Measurements from ENCODE around the gene ACTG1.

The ACTG1 gene

GRCh38 chr17:81544281-81544974 is 31.8 kb upstream of the ACTG1 start:
- H3K27ac ChIP-seq (ENCODE audit: low read depth, low read length, severe bottlenecking), result no peak overlapping the region
- no peaks in the 10 kb centered on the region for H3K4me1 ChIP-seq (ENCODE audit: control insufficient read depth, insufficient read depth, low read length, poor library complexity, severe bottlenecking)
- H3K9me3 ChIP-seq (ENCODE audit: control insufficient read depth, low read length), result no peaks in the 10 kb centered on the region
- no peak overlapping the region for H3K4me3 ChIP-seq (ENCODE audit: extremely low read depth, insufficient read depth, low read length, poor library complexity, severe bottlenecking)
- 86 to 95% methylated on average over 12 to 14 of the region's 16 CpGs for WGBS, 2 experiments (ENCODE audit: insufficient coverage in 2 of 2)
- peaks cover 75% of the 10 kb centered on the region for H3K36me3 ChIP-seq (ENCODE audit: control insufficient read depth, insufficient read depth, low read length)

GRCh38 chr17:81543756-81544155 is 31.2 kb upstream of the ACTG1 start:
- no peaks in the 10 kb centered on the region for H3K9me3 ChIP-seq (ENCODE audit: control insufficient read depth, low read length)
- H3K4me3 ChIP-seq (ENCODE audit: extremely low read depth, insufficient read depth, low read length, poor library complexity, severe bottlenecking), result no peak overlapping the region
- H3K27ac ChIP-seq (ENCODE audit: low read depth, low read length, severe bottlenecking), result no peak overlapping the region
- H3K4me1 ChIP-seq (ENCODE audit: control insufficient read depth, insufficient read depth, low read length, poor library complexity, severe bottlenecking), result no peaks in the 10 kb centered on the region
- H3K36me3 ChIP-seq (ENCODE audit: control insufficient read depth, insufficient read depth, low read length), result peaks cover 69% of the 10 kb centered on the region
- WGBS, 2 experiments (ENCODE audit: insufficient coverage in 2 of 2), result 96 to 98% methylated on average over 8 to 15 of the region's 15 CpGs

GRCh38 chr17:81543339-81543675 is 30.7 kb upstream of the ACTG1 start:
- H3K36me3 ChIP-seq (ENCODE audit: control insufficient read depth, insufficient read depth, low read length), result peaks cover 67% of the 10 kb centered on the region
- H3K27ac ChIP-seq (ENCODE audit: low read depth, low read length, severe bottlenecking), result no peak overlapping the region
- WGBS, 2 experiments (ENCODE audit: insufficient coverage in 2 of 2), result 94 to 95% methylated on average over 14 of the region's 14 CpGs
- no peaks in the 10 kb centered on the region for H3K4me1 ChIP-seq (ENCODE audit: control insufficient read depth, insufficient read depth, low read length, poor library complexity, severe bottlenecking)
- H3K9me3 ChIP-seq (ENCODE audit: control insufficient read depth, low read length), result no peaks in the 10 kb centered on the region
- no peak overlapping the region for H3K4me3 ChIP-seq (ENCODE audit: extremely low read depth, insufficient read depth, low read length, poor library complexity, severe bottlenecking)

- no peaks in the 10 kb centered on the region for H3K9me3 ChIP-seq (ENCODE audit: control insufficient read depth, low read length)
- H3K27ac ChIP-seq (ENCODE audit: low read depth, low read length, severe bottlenecking), result no peak overlapping the region
- no peak overlapping the region for H3K4me3 ChIP-seq (ENCODE audit: extremely low read depth, insufficient read depth, low read length, poor library complexity, severe bottlenecking)
- 94 to 96% methylated on average over 14 to 15 of the region's 15 CpGs for WGBS, 2 experiments (ENCODE audit: insufficient coverage in 2 of 2)
- H3K4me1 ChIP-seq (ENCODE audit: control insufficient read depth, insufficient read depth, low read length, poor library complexity, severe bottlenecking), result no peaks in the 10 kb centered on the region
- H3K36me3 ChIP-seq (ENCODE audit: control insufficient read depth, insufficient read depth, low read length), result peaks cover 62% of the 10 kb centered on the region
These were observed 30.1 kb upstream of the ACTG1 start for GRCh38 chr17:81542431-81543338.

GRCh38 chr17:81541123-81541522 is 28.5 kb upstream of the ACTG1 start:
- Histone ChIP-seq H3K9me3 (ENCODE audit: control insufficient read depth, low read length) (no peaks in the 10 kb centered on the region), H3K36me3 (ENCODE audit: control insufficient read depth, insufficient read depth, low read length) (peaks cover 47% of the 10 kb centered on the region), H3K4me1 (ENCODE audit: control insufficient read depth, insufficient read depth, low read length, poor library complexity, severe bottlenecking) (no peaks in the 10 kb centered on the region), H3K27ac (ENCODE audit: low read depth, low read length, severe bottlenecking) (no peak overlapping the region), H3K4me3 (ENCODE audit: extremely low read depth, insufficient read depth, low read length, poor library complexity, severe bottlenecking) (no peak overlapping the region)
- 93 to 94% methylated on average over 11 to 16 of the region's 17 CpGs for WGBS, 2 experiments (ENCODE audit: insufficient coverage in 2 of 2)

GRCh38 chr17:81540676-81541027 is 28.1 kb upstream of the ACTG1 start:
- Histone ChIP-seq H3K36me3 (ENCODE audit: control insufficient read depth, insufficient read depth, low read length) (peaks cover 43% of the 10 kb centered on the region), H3K27ac (ENCODE audit: low read depth, low read length, severe bottlenecking) (no peak overlapping the region), H3K9me3 (ENCODE audit: control insufficient read depth, low read length) (no peaks in the 10 kb centered on the region), H3K4me1 (ENCODE audit: control insufficient read depth, insufficient read depth, low read length, poor library complexity, severe bottlenecking) (no peaks in the 10 kb centered on the region), H3K4me3 (ENCODE audit: extremely low read depth, insufficient read depth, low read length, poor library complexity, severe bottlenecking) (no peak overlapping the region)
- WGBS, 2 experiments (ENCODE audit: insufficient coverage in 2 of 2), result 98 to 99% methylated on average over 9 to 14 of the region's 14 CpGs

GRCh38 chr17:81539961-81540675 is 27.5 kb upstream of the ACTG1 start:
- H3K36me3 ChIP-seq (ENCODE audit: control insufficient read depth, insufficient read depth, low read length), result peaks cover 39% of the 10 kb centered on the region
- H3K9me3 ChIP-seq (ENCODE audit: control insufficient read depth, low read length), result no peaks in the 10 kb centered on the region
- no peaks in the 10 kb centered on the region for H3K4me1 ChIP-seq (ENCODE audit: control insufficient read depth, insufficient read depth, low read length, poor library complexity, severe bottlenecking)
- 94 to 96% methylated on average over 15 to 26 of the region's 28 CpGs for WGBS, 2 experiments (ENCODE audit: insufficient coverage in 2 of 2)
- no peak overlapping the region for H3K4me3 ChIP-seq (ENCODE audit: extremely low read depth, insufficient read depth, low read length, poor library complexity, severe bottlenecking)
- no peak overlapping the region for H3K27ac ChIP-seq (ENCODE audit: low read depth, low read length, severe bottlenecking)

GRCh38 chr17:81539571-81539900 is 26.9 kb upstream of the ACTG1 start:
- no peak overlapping the region for H3K4me3 ChIP-seq (ENCODE audit: extremely low read depth, insufficient read depth, low read length, poor library complexity, severe bottlenecking)
- no peaks in the 10 kb centered on the region for H3K9me3 ChIP-seq (ENCODE audit: control insufficient read depth, low read length)
- peaks cover 36% of the 10 kb centered on the region for H3K36me3 ChIP-seq (ENCODE audit: control insufficient read depth, insufficient read depth, low read length)
- no peaks in the 10 kb centered on the region for H3K4me1 ChIP-seq (ENCODE audit: control insufficient read depth, insufficient read depth, low read length, poor library complexity, severe bottlenecking)
- no peak overlapping the region for H3K27ac ChIP-seq (ENCODE audit: low read depth, low read length, severe bottlenecking)
- 93 to 95% methylated on average over 6 to 8 of the region's 10 CpGs for WGBS, 2 experiments (ENCODE audit: insufficient coverage in 2 of 2)

GRCh38 chr17:81538651-81539570 is 26.3 kb upstream of the ACTG1 start:
- Histone ChIP-seq H3K4me3 (ENCODE audit: extremely low read depth, insufficient read depth, low read length, poor library complexity, severe bottlenecking) (no peak overlapping the region), H3K36me3 (ENCODE audit: control insufficient read depth, insufficient read depth, low read length) (peaks cover 29% of the 10 kb centered on the region), H3K9me3 (ENCODE audit: control insufficient read depth, low read length) (no peaks in the 10 kb centered on the region), H3K4me1 (ENCODE audit: control insufficient read depth, insufficient read depth, low read length, poor library complexity, severe bottlenecking) (no peaks in the 10 kb centered on the region), H3K27ac (ENCODE audit: low read depth, low read length, severe bottlenecking) (no peak overlapping the region)
- WGBS, 2 experiments (ENCODE audit: insufficient coverage in 2 of 2), result 93 to 97% methylated on average over 25 of the region's 26 CpGs

GRCh38 chr17:81537856-81538555 is 25.4 kb upstream of the ACTG1 start:
- Histone ChIP-seq H3K9me3 (ENCODE audit: control insufficient read depth, low read length) (no peaks in the 10 kb centered on the region), H3K27ac (ENCODE audit: low read depth, low read length, severe bottlenecking) (no peak overlapping the region), H3K4me3 (ENCODE audit: extremely low read depth, insufficient read depth, low read length, poor library complexity, severe bottlenecking) (no peak overlapping the region), H3K36me3 (ENCODE audit: control insufficient read depth, insufficient read depth, low read length) (peaks cover 21% of the 10 kb centered on the region), H3K4me1 (ENCODE audit: control insufficient read depth, insufficient read depth, low read length, poor library complexity, severe bottlenecking) (no peaks in the 10 kb centered on the region)
- WGBS, 2 experiments (ENCODE audit: insufficient coverage in 2 of 2), result 81 to 88% methylated on average over 23 of the region's 26 CpGs

All from mesodermal cell (in vitro differentiated cells).